Measurements from ENCODE around the gene CDX1.
"Not testable (repeated sequence)": the region's sequence is repeated elsewhere in the genome, so short reads cannot be mapped to it uniquely, and the experiment has no call there.

Gene CDX1

DNA sequence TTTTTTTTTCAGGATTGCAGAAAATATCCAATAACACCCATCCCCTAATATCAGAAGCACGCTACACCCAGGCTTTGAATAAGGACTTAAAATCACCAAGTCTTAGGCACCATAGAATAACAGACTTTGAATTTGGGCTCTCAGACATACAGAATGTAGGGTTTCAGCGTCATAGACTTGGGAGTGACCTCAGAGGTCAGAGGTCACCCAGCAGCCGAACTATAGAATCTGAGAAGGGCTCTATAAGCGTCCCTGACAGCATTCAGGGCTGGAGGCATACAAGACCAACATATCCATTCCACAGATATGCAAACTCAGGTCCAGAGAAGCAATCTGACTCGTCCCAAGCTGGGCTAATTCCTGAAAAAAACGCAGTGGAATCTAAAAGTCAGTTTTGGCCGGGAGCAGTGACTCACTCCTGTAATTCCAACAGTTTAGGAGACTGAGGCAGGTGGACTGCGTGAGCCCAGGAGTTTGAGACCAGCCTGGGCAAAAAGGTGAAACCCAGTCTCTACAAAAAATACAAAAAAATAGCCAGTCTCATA is 58.0 kb downstream of the CDX1 start:
- no peak for TF ChIP-seq POU2F2 (IDR thresholded peaks at IDR 0.05; ENCODE audit: low read depth, low read length)
- no peak for TF ChIP-seq TAF1 (IDR thresholded peaks at IDR 0.05; ENCODE audit: low read depth, low read length)
- TF ChIP-seq PAX5 (IDR thresholded peaks at IDR 0.05; ENCODE audit: insufficient read depth, low read length, severe bottlenecking): no peak
- TF ChIP-seq POLR2A (IDR thresholded peaks at IDR 0.05; ENCODE audit: low read depth, low read length): no peak
- no peak for TF ChIP-seq POLR2AphosphoS5 (IDR thresholded peaks at IDR 0.05; ENCODE audit: low read depth, low read length)
- TF ChIP-seq SPI1 (IDR thresholded peaks at IDR 0.05; ENCODE audit: low read depth, low read length): no peak
- DNase-seq (ENCODE audit: insufficient read length, low spot score) (no peak), FAIRE-seq (no peak)

DNA sequence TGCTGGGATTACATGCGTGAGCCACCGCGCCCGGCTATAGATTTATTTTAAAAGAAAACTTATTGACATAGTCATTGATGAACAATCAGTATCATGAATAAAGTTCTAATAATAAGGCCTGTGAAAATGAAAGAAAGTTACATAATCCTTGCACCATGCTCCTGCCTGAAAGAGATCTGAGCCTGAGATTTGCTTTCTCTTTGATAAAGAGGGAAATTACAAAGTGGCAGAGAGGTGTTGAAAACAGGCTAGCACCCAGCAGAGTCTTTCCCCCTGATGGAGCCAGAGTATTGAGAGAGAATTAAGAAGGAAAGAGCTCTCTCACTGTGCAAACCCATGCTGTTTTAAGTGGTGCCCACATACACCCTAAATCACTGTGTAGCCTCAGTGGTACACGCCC is 60.5 kb downstream of the CDX1 start:
- FAIRE-seq (no peak), DNase-seq (ENCODE audit: insufficient read length, low spot score) (no peak)
- no peak for TF ChIP-seq POLR2AphosphoS5 (IDR thresholded peaks at IDR 0.05; ENCODE audit: low read depth, low read length)
- TF ChIP-seq TAF1 (IDR thresholded peaks at IDR 0.05; ENCODE audit: low read depth, low read length): no peak
- TF ChIP-seq POLR2A (IDR thresholded peaks at IDR 0.05; ENCODE audit: low read depth, low read length): no peak
- TF ChIP-seq POU2F2 (IDR thresholded peaks at IDR 0.05; ENCODE audit: low read depth, low read length): no peak
- no peak for TF ChIP-seq PAX5 (IDR thresholded peaks at IDR 0.05; ENCODE audit: insufficient read depth, low read length, severe bottlenecking)
- no peak for TF ChIP-seq SPI1 (IDR thresholded peaks at IDR 0.05; ENCODE audit: low read depth, low read length)

DNA sequence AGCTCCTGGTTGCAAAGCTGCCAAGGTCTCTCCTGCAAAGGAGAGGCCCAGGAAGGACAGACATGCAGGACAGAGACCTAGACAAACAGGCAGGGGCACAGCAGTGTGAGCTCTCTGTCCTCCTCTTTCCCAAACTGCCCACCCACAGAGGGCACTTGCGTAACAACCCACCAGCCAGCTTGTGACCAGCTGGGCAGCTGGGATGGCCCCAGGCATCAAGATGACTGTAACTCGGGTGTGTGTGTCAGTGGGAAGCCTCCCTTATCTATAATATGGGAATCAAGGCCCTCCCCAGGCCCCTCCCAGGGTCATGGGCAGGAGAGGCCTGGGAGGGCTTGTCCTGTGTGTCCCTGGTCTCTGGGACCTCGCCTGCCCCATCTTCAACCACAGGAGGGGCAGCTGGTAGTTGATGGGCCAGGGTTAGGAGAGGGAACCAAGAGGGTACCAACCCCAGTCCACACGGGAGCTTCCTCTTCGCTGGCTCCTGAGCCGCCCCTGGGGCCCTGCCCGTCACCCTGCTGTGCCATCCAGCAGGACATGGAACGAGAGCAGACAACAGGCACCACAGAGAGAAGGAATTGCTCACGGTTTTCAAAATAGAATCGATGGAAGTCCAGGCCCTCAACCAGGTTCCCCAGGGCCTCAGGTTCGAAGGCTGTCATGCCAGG is 61.2 kb downstream of the CDX1 start:
- DNase-seq (ENCODE audit: insufficient read length, low spot score) (no peak), FAIRE-seq (no peak)
- TF ChIP-seq POLR2AphosphoS5 (IDR thresholded peaks at IDR 0.05; ENCODE audit: low read depth, low read length) (no peak), SPI1 (IDR thresholded peaks at IDR 0.05; ENCODE audit: low read depth, low read length) (no peak), TAF1 (IDR thresholded peaks at IDR 0.05; ENCODE audit: low read depth, low read length) (no peak)

DNA sequence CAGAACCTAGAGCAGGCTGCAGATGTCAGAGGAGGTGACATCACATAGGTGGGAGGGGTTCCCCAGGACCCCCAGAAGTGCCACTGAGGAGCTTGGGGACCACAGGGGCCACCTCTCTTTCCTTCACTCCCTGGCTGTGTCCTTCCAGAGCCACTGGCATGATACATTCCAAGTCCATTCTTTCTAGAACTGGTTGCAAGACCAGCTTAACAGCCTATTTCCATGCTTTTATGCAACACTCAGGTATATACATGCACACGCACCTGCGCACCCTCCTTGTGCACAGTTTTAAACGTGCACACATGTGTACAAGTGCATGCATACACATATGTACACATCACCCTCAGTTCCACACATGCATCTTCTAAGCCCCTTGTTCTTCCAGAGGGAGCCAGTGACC is 63.0 kb downstream of the CDX1 start:
- TF ChIP-seq POU2F2 (IDR thresholded peaks at IDR 0.05; ENCODE audit: low read depth, low read length) (no peak), TAF1 (IDR thresholded peaks at IDR 0.05; ENCODE audit: low read depth, low read length) (no peak), POLR2A (IDR thresholded peaks at IDR 0.05; ENCODE audit: low read depth, low read length) (no peak), PAX5 (IDR thresholded peaks at IDR 0.05; ENCODE audit: insufficient read depth, low read length, severe bottlenecking) (no peak), POLR2AphosphoS5 (IDR thresholded peaks at IDR 0.05; ENCODE audit: low read depth, low read length) (no peak), SPI1 (IDR thresholded peaks at IDR 0.05; ENCODE audit: low read depth, low read length) (no peak)
- no peak for FAIRE-seq

DNA sequence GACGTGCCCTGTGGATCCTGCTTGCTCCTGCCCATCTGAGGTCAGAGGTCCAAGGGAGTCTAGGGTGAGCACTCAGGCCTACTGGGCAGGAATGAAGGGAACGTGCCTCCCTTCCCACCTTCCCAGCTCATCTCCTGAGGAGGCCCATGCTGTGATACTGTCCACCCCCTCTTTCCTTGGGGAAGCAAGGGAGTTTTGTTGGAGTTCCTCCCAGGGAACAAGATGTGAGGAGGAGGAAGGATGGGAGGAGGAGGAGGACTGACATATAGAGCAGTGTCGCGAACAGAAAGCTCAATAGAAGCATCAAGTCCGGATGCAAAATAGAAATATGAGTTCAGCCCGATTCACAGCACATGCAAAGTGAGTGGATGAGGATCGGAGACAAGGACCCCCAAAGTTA is 64.3 kb downstream of the CDX1 start:
- no peak for DNase-seq (ENCODE audit: insufficient read length, low spot score)
- TF ChIP-seq PAX5 (IDR thresholded peaks at IDR 0.05; ENCODE audit: insufficient read depth, low read length, severe bottlenecking) (no peak), POLR2AphosphoS5 (IDR thresholded peaks at IDR 0.05; ENCODE audit: low read depth, low read length) (no peak), POLR2A (IDR thresholded peaks at IDR 0.05; ENCODE audit: low read depth, low read length) (no peak), POU2F2 (IDR thresholded peaks at IDR 0.05; ENCODE audit: low read depth, low read length) (no peak), TAF1 (IDR thresholded peaks at IDR 0.05; ENCODE audit: low read depth, low read length) (no peak), SPI1 (IDR thresholded peaks at IDR 0.05; ENCODE audit: low read depth, low read length) (no peak)
- no peak for FAIRE-seq

More for the DNA sequence above, 63.0 kb downstream of the CDX1 start:
- no peak for DNase-seq (ENCODE audit: insufficient read length, low spot score)

DNA sequence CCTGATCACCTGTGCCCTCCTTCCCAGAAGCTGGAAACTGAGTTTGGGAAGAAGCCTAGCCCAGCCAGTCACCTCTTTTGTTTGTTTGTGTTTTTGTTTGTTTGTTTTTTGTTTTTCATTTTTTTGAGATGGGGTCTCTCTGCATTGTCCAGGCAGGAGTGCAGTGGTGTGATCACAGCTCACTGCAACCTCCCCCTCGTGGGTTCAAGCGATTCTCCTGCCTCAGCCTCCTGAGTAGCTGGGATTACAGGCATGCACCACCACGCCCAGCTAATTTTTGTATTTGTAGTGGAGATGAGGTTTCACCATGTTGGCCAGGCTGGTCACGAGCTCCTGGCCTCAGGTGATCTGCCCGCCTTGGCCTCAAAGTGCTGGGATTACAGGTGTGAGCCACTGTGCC is 67.1 kb downstream of the CDX1 start:
- not testable (repeated sequence) for DNase-seq (ENCODE audit: insufficient read length, low spot score); FAIRE-seq

Measured in GM12891 (cell line).